Retinal pigment epithelial cell (primary cell): ENCODE results near the gene LIPT2.

Experiments used
- DNase-seq: peaks from one replicate; pipeline ENCODE4 v3.0.0-alpha.2; 2010; ENCODE audit warnings: low read depth
- H3K4me3 ChIP-seq: 2 replicates; pipeline ENCODE4 v1.5.1; 2011; ENCODE audit warnings: mild to moderate bottlenecking, low read length, control low read depth, moderate library complexity
- TF ChIP-seq, protein P1 (sequence below): conservative IDR thresholded peaks from 2 replicates; pipeline ENCODE4 v1.5.1; 2011; ENCODE audit warnings: low read depth, low read length, control low read depth, inconsistent platforms

The LIPT2 gene

DNA sequence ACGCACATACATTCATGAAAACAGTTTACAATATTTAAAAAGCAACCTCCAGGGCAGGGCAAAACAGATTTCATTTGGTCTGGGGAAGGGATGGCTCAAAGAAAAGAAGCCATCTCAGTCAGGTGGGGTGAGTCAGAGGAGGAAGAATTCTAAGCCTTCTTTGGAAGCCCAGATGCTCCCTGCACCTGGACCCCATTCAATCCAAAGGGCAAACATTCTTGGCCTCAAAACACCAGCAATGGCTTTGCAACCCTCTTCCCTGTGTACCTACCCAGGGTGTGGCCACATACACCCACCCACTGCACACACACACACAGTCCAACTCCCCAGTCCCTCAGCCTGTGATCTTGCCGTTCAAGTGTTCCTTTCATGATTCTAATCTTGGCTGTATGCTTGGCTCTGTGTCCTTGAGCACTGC, 28.2 kb downstream of the LIPT2 start:
- TF ChIP-seq, protein P1, sequence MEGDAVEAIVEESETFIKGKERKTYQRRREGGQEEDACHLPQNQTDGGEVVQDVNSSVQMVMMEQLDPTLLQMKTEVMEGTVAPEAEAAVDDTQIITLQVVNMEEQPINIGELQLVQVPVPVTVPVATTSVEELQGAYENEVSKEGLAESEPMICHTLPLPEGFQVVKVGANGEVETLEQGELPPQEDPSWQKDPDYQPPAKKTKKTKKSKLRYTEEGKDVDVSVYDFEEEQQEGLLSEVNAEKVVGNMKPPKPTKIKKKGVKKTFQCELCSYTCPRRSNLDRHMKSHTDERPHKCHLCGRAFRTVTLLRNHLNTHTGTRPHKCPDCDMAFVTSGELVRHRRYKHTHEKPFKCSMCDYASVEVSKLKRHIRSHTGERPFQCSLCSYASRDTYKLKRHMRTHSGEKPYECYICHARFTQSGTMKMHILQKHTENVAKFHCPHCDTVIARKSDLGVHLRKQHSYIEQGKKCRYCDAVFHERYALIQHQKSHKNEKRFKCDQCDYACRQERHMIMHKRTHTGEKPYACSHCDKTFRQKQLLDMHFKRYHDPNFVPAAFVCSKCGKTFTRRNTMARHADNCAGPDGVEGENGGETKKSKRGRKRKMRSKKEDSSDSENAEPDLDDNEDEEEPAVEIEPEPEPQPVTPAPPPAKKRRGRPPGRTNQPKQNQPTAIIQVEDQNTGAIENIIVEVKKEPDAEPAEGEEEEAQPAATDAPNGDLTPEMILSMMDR: no peak
- no peak overlapping the region for H3K4me3 ChIP-seq
- no peak for DNase-seq

DNA sequence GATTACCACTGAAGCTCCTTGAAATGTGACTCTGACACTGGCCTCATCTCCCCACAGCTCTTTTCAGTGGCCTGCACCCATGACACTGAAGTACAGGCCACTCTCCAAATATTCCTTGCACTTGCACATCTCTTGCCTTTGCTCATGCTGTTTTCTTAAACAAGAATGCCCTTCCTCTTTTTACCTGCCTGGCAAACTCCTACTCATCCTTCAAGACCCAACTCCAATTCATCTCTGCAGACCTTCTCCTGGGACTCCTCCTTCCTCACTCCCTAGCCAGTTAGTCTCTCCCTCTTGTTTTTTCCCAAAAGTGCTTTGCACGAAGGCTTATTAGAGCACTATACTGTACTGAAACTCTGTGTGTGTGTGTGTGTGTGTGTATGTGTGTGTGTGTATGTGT, 28.8 kb downstream of the LIPT2 start:
- TF ChIP-seq, protein P1: no peak
- no peak for DNase-seq
- no peak overlapping the region for H3K4me3 ChIP-seq

DNA sequence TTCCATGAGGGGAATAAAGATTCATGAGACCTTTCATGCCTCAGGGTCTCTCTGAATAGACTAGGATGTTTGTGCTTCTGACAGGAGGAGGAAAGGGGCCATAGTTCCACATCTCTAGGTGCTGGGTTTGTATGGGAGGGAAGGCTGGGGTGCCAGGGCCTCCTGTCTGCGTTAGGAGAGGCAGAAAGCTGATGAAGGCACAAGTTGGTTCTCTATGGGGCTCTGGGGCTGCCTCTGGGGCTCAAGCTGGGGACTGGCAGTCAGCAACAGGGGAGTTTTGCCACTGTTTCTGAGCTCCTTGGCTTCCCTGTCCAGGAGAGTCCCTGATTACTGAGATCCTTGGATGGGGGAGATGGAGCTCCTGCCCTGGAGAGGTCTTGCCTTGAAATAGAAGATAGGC, 30.3 kb downstream of the LIPT2 start:
- no peak overlapping the region for H3K4me3 ChIP-seq
- no peak for DNase-seq
- TF ChIP-seq, protein P1: no peak

DNA sequence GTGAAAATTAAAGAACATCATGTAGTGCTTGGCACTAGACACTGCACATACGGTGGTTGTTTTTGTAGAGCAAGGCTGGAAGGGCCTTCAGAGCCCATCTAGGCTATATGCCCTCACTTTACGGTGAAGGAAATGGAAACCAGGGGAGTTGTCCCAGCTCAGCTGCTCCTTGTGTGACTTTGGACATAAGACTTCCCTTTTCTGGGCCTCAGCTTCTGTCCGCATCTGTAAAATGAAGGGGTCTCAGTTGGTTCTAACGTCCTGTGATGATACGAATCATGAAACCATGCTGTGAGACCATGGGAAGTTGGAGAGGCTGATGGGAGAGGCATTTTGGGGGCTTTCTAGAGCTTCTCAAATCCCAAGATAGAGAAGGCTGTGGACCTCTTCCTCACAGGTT, 30.9 kb downstream of the LIPT2 start:
- TF ChIP-seq, protein P1: no peak
- DNase-seq: no peak
- H3K4me3 ChIP-seq: no peak overlapping the region

DNA sequence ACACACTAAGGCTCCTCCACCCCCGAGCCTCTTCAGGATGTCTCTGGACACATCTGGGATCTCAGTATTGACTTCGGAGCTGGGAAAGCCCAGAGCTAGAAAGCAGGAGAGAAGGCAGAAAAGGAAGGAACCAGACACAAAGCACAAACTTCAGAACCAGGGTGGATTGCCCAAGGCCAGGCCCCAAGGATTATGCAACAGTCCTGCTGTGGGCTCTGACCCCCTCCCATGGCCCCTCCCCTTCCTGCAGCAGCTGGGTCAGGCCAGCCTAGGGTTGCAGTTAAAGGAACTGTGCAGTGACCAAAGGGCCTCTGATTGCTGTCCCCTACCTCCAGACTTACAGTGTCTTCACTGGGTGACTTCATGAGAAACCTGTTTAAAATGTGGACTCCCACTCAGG, 31.5 kb downstream of the LIPT2 start:
- H3K4me3 ChIP-seq: no peak overlapping the region
- DNase-seq: no peak
- TF ChIP-seq, protein P1: no peak

DNA sequence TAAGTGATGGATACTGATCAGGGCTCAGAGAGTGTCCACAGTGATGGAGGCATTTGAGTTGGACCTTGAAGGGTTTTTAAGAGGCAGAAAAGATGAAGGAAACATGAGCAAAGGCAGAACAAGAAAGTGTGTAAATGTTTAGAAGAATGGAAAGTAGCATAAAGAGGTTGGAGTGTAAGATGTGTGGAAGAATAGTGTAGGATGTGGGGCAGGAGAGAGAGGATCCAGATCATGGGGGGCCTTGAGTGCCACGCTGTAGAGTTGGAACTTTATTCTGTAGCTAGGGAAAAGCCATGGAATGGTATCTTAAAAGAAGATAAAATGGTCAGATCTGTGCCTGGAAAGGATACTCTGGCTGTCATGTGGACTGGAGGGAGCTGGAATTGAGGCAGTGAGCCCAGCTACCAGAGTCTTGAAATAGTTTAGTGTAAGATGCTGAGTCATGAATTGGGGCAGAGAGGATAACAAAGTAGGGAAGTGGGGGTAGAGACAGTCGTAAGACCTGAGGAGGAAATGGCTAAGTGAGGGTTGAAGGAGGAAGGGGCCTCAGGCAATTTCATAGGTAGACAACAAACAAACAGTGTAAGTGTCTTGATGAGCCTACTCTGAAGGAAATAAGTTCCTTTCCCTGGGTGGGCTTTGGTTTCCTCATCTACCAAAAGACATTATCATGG, 32.9 kb downstream of the LIPT2 start:
- TF ChIP-seq, protein P1: no peak
- H3K4me3 ChIP-seq: no peak overlapping the region
- no peak for DNase-seq

DNA sequence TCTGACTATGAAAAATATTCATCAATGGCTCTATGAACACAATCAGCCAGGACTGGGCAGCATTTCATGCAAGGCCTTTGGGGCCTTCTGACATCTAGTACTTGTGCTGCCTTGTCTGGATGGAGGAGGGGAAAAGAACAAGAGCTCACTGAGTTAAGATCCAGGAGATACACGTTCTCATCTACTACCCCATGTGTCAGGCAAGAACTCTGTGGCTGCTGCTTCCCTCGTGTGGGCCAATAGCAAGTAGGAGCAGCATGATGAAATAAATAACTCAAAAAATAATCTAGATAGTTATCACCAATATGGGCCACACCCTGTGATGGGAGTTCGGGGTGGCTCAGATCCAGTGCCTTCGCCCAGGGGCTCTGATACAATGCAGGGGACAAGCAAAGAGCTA, 33.5 kb downstream of the LIPT2 start:
- no peak for DNase-seq
- TF ChIP-seq, protein P1: no peak

More for the DNA sequence above, 33.5 kb downstream of the LIPT2 start:
- H3K4me3 ChIP-seq: no peak overlapping the region
